CD4-positive, CD25-positive, alpha-beta regulatory T cell (primary cell): Measurements from ENCODE around the gene ATXN10. TPM values are rescaled to one million over a fixed set of nuclear protein-coding genes. Genes with fewer than 3 reads are reported as not detected.

Experiments
- ATAC-seq, 2 donors: fragments of 150-1000 bp; cut with Tn5 transposase; one replicate each; pipeline ENCODE4 v1.10.0; 2021; ENCODE audit warnings: low read depth in 2 of 2, moderate number of reproducible peaks in 2 of 2, moderate library complexity in 1 of 2
- DNase-seq, 3 donors: peaks; one replicate each; pipeline versions ENCODE4 v3.0.0 to v3.0.0-alpha.2; 2012 to 2022; ENCODE audit warnings: mixed read lengths in 1 of 3
- H3K27ac ChIP-seq: one replicate; pipeline ENCODE4 v1.7.0; 2013; ENCODE audit warnings: mild to moderate bottlenecking, low read length; ENCODE audit not compliant: insufficient read depth, poor library complexity, severe bottlenecking
- H3K27me3 ChIP-seq: one replicate; pipeline ENCODE4 v1.7.0; 2013; ENCODE audit warnings: low read length; ENCODE audit not compliant: control insufficient read depth, insufficient read depth
- H3K36me3 ChIP-seq: one replicate; pipeline ENCODE4 v1.7.0; 2013; ENCODE audit warnings: mild to moderate bottlenecking, low read length, moderate library complexity; ENCODE audit not compliant: control insufficient read depth, insufficient read depth
- H3K4me1 ChIP-seq: 2 replicates; pipeline ENCODE4 v1.7.0; 2013; ENCODE audit warnings: mild to moderate bottlenecking, low read length; ENCODE audit not compliant: insufficient read depth, control insufficient read depth, poor library complexity, severe bottlenecking
- H3K4me3 ChIP-seq: one replicate; pipeline ENCODE4 v1.7.0; 2013; ENCODE audit warnings: low read depth, mild to moderate bottlenecking, low read length, moderate library complexity
- H3K9me3 ChIP-seq, 2 experiments: 1 replicate in 1 of 2; 2 replicates in 1 of 2; pipeline ENCODE4 v1.7.0; 2013; ENCODE audit warnings: low read length in 2 of 2, mild to moderate bottlenecking in 1 of 2, moderate library complexity in 1 of 2; ENCODE audit not compliant: control insufficient read depth in 2 of 2
- H3K27ac Mint-ChIP-seq, 3 donors: one replicate each; pipeline ENCODE4 v1.8.0; 2020 to 2022; ENCODE audit warnings: mild to moderate bottlenecking in 3 of 3, mixed read lengths in 3 of 3, moderate library complexity in 2 of 3
- H3K27me3 Mint-ChIP-seq: one replicate; pipeline ENCODE4 v1.8.0; 2022; ENCODE audit warnings: mild to moderate bottlenecking, mixed read lengths
- H3K36me3 Mint-ChIP-seq: one replicate; pipeline ENCODE4 v1.8.0; 2020; ENCODE audit warnings: mixed read lengths
- H3K4me1 Mint-ChIP-seq, 4 donors: one replicate each; pipeline ENCODE4 v1.8.0; 2020 to 2022; ENCODE audit warnings: mixed read lengths in 4 of 4, mild to moderate bottlenecking in 1 of 4
- H3K4me3 Mint-ChIP-seq, 4 donors: one replicate each; pipeline ENCODE4 v1.8.0; 2020 to 2022; ENCODE audit warnings: mild to moderate bottlenecking in 4 of 4, mixed read lengths in 4 of 4, moderate library complexity in 3 of 4
- H3K9me3 Mint-ChIP-seq, 7 donors: one replicate each; pipeline ENCODE4 v1.8.0; 2020 to 2022; ENCODE audit warnings: mixed read lengths in 7 of 7, mild to moderate bottlenecking in 3 of 7, moderate library complexity in 2 of 7
- polyA plus RNA-seq, 4 donors: library from polyadenylated mRNA; unstranded; fragments of 300-500 nt; fragmentation: Illumina TruSeq; gene quantifications; one replicate each; pipeline ENCODE4 v1.2.3, GENCODE V29; 2021
- total RNA-seq: library from RNA; stranded (reverse); gene quantifications from one replicate; pipeline ENCODE4 v1.2.3, GENCODE V29; 2022

The ATXN10 gene
- total and polyA plus RNA-seq, 5 donors from 2014 or later: 61.7 to 107 (median 80.6) TPM

GRCh38 chr22:45871721-45872120 lies 200.1 kb downstream of the ATXN10 start:
- Mint-ChIP-seq H3K27ac (no peak overlapping the region), H3K27me3 (peaks cover 38% of the 10 kb centered on the region), H3K4me3 (no peak overlapping the region), H3K36me3 (no peaks in the 10 kb centered on the region), H3K9me3 (peaks cover 0 to 17% (median 5%) of the 10 kb centered on the region in 7 donors), H3K4me1 (peaks cover 0 to 9% (median 0%) of the 10 kb centered on the region in 4 donors)
- Histone ChIP-seq H3K36me3 (no peaks in the 10 kb centered on the region), H3K27me3 (no peaks in the 10 kb centered on the region), H3K27ac (no peak overlapping the region), H3K9me3 (peaks cover 4 to 10% of the 10 kb centered on the region in 2 experiments), H3K4me3 (no peak overlapping the region), H3K4me1 (no peaks in the 10 kb centered on the region)
- ATAC-seq (no peak), DNase-seq (no peak)

- H3K27ac Mint-ChIP-seq: no peak overlapping the region
- H3K4me1 Mint-ChIP-seq: peaks cover 0 to 9% (median 0%) of the 10 kb centered on the region in 4 donors
- Histone ChIP-seq H3K4me3 (no peak overlapping the region), H3K27ac (no peak overlapping the region), H3K4me1 (no peaks in the 10 kb centered on the region), H3K27me3 (no peaks in the 10 kb centered on the region), H3K36me3 (no peaks in the 10 kb centered on the region), H3K9me3 (peaks cover 4 to 10% of the 10 kb centered on the region in 2 experiments)
- ATAC-seq (no peak), DNase-seq (no peak)
- H3K9me3 Mint-ChIP-seq: peaks cover 0 to 17% (median 5%) of the 10 kb centered on the region in 7 donors
- H3K4me3 Mint-ChIP-seq: peak overlapping the region in 1 of 4 donors; percentile 19
- no peaks in the 10 kb centered on the region for H3K36me3 Mint-ChIP-seq
- peaks cover 39% of the 10 kb centered on the region for H3K27me3 Mint-ChIP-seq
Observed at GRCh38 chr22:45872659-45873263, 201.1 kb downstream of the ATXN10 start.

- Histone ChIP-seq H3K4me3 (no peak overlapping the region), H3K27me3 (no peaks in the 10 kb centered on the region), H3K27ac (no peak overlapping the region), H3K9me3 (peaks cover 4 to 10% of the 10 kb centered on the region in 2 experiments), H3K4me1 (no peaks in the 10 kb centered on the region), H3K36me3 (no peaks in the 10 kb centered on the region)
- Mint-ChIP-seq H3K4me1 (peaks cover 0 to 2% (median 0%) of the 10 kb centered on the region in 4 donors), H3K36me3 (no peaks in the 10 kb centered on the region), H3K27ac (no peak overlapping the region), H3K9me3 (peaks cover 0 to 12% (median 5%) of the 10 kb centered on the region in 7 donors), H3K4me3 (no peak overlapping the region), H3K27me3 (peaks cover 41% of the 10 kb centered on the region)
- ATAC-seq (no peak), DNase-seq (no peak)
Observed at GRCh38 chr22:45876136-45877035, 204.8 kb downstream of the ATXN10 start.

- Histone ChIP-seq H3K27ac (no peak overlapping the region), H3K4me1 (no peaks in the 10 kb centered on the region), H3K4me3 (no peak overlapping the region), H3K36me3 (no peaks in the 10 kb centered on the region), H3K27me3 (no peaks in the 10 kb centered on the region), H3K9me3 (peaks cover 4 to 10% of the 10 kb centered on the region in 2 experiments)
- no peaks in the 10 kb centered on the region for H3K36me3 Mint-ChIP-seq
- H3K27ac Mint-ChIP-seq: no peak overlapping the region
- peaks cover 0 to 2% (median 0%) of the 10 kb centered on the region in 4 donors for H3K4me1 Mint-ChIP-seq
- peaks cover 0 to 11% (median 5%) of the 10 kb centered on the region in 7 donors for H3K9me3 Mint-ChIP-seq
- DNase-seq (no peak), ATAC-seq (no peak)
- H3K27me3 Mint-ChIP-seq: peaks cover 45% of the 10 kb centered on the region
- no peak overlapping the region for H3K4me3 Mint-ChIP-seq
Observed at GRCh38 chr22:45877036-45877380, 205.4 kb downstream of the ATXN10 start.

GRCh38 chr22:45877651-45878050 lies 206.0 kb downstream of the ATXN10 start:
- H3K27me3 ChIP-seq: no peaks in the 10 kb centered on the region
- no peaks in the 10 kb centered on the region for H3K36me3 Mint-ChIP-seq
- no peak for ATAC-seq
- peaks cover 4 to 6% of the 10 kb centered on the region in 2 experiments for H3K9me3 ChIP-seq
- no peaks in the 10 kb centered on the region for H3K4me1 ChIP-seq
- peaks cover 0 to 2% (median 0%) of the 10 kb centered on the region in 4 donors for H3K4me1 Mint-ChIP-seq
- no peak overlapping the region for H3K27ac ChIP-seq
- no peak for DNase-seq
- no peak overlapping the region for H3K4me3 Mint-ChIP-seq
- H3K27me3 Mint-ChIP-seq: peaks cover 45% of the 10 kb centered on the region
- H3K9me3 Mint-ChIP-seq: peaks cover 0 to 8% (median 3%) of the 10 kb centered on the region in 7 donors
- H3K4me3 ChIP-seq: no peak overlapping the region
- H3K36me3 ChIP-seq: no peaks in the 10 kb centered on the region
- no peak overlapping the region for H3K27ac Mint-ChIP-seq

GRCh38 chr22:45878051-45878781 lies 206.6 kb downstream of the ATXN10 start:
- H3K4me3 ChIP-seq: no peak overlapping the region
- no peak for ATAC-seq
- Mint-ChIP-seq H3K4me1 (peaks cover 0 to 2% (median 0%) of the 10 kb centered on the region in 4 donors), H3K9me3 (peaks cover 0 to 3% (median 0%) of the 10 kb centered on the region in 7 donors), H3K27me3 (peaks cover 43% of the 10 kb centered on the region), H3K27ac (no peak overlapping the region), H3K36me3 (no peaks in the 10 kb centered on the region), H3K4me3 (no peak overlapping the region)
- no peaks in the 10 kb centered on the region for H3K4me1 ChIP-seq
- no peak overlapping the region for H3K27ac ChIP-seq
- no peaks in the 10 kb centered on the region for H3K27me3 ChIP-seq
- no peak for DNase-seq
- peaks cover 0 to under 1% of the 10 kb centered on the region in 2 experiments for H3K9me3 ChIP-seq
- H3K36me3 ChIP-seq: no peaks in the 10 kb centered on the region

- no peaks in the 10 kb centered on the region for H3K36me3 ChIP-seq
- H3K4me3 ChIP-seq: no peak overlapping the region
- Mint-ChIP-seq H3K27me3 (peaks cover 40% of the 10 kb centered on the region), H3K36me3 (no peaks in the 10 kb centered on the region), H3K4me1 (peaks cover 0 to 2% (median 0%) of the 10 kb centered on the region in 4 donors), H3K27ac (no peak overlapping the region), H3K4me3 (no peak overlapping the region), H3K9me3 (peaks cover 0 to 6% (median 0%) of the 10 kb centered on the region in 7 donors)
- ATAC-seq (no peak), DNase-seq (no peak)
- no peaks in the 10 kb centered on the region for H3K9me3 ChIP-seq
- no peak overlapping the region for H3K27ac ChIP-seq
- H3K27me3 ChIP-seq: no peaks in the 10 kb centered on the region
- H3K4me1 ChIP-seq: no peaks in the 10 kb centered on the region
Observed at GRCh38 chr22:45878901-45879551, 207.4 kb downstream of the ATXN10 start.
